C4-2B (cell line): ENCODE measurements around the gene ZNF232.
A peak's percentile ranks its signal among the peaks of the same experiment; 100 is the strongest.

Experiments
- H3K27ac ChIP-seq: fragments of 450-650 bp; 2 replicates; pipeline ENCODE4 v1.5.1; 2017
- CTCF ChIP-seq: fragments of 450-650 bp; conservative IDR thresholded peaks from 2 replicates; pipeline ENCODE4 v1.5.1; 2017; ENCODE audit warnings: mild to moderate bottlenecking
- ZFX ChIP-seq: fragments of 450-650 bp; IDR thresholded peaks from 2 replicates; pipeline ENCODE4 v1.6.1; 2017

Gene ZNF232

GRCh38 chr17:5118219-5118618 lies 6.5 kb upstream of the ZNF232 start:
- no peak overlapping the region for H3K27ac ChIP-seq
- TF ChIP-seq CTCF (no peak), ZFX (no peak)

- TF ChIP-seq ZFX (no peak), CTCF (no peak)
- no peak within 1 kb of the TSS for H3K27ac ChIP-seq
Observed at GRCh38 chr17:5115673-5116651, 4.3 kb upstream of the ZNF232 start, which contains the start of gene USP6. Gene USP6 (plus strand): TSS chr17:5116032. CDS start chr17:5130368, 14,336 bp downstream.

GRCh38 chr17:5110816-5111215 lies 862 bp downstream of the ZNF232 start:
- peak overlapping the region; percentile 83 for H3K27ac ChIP-seq

GRCh38 chr17:5100832-5101231 lies 10.8 kb downstream of the ZNF232 start:
- no peak for TF ChIP-seq CTCF
- no peak for TF ChIP-seq ZFX
- H3K27ac ChIP-seq, result no peak overlapping the region

More at GRCh38 chr17:5110816-5111215, 862 bp downstream of the ZNF232 start:
- no peak for TF ChIP-seq CTCF
- TF ChIP-seq ZFX, result no peak

- H3K27ac ChIP-seq, result no peak overlapping the region
- TF ChIP-seq CTCF (no peak), ZFX (no peak)
Observed at GRCh38 chr17:5099271-5099670, 12.4 kb downstream of the ZNF232 start.

GRCh38 chr17:5097101-5097834 lies 14.4 kb downstream of the ZNF232 start:
- TF ChIP-seq CTCF, result no peak
- TF ChIP-seq ZFX, result no peak
- no peak overlapping the region for H3K27ac ChIP-seq

- TF ChIP-seq ZFX (no peak), CTCF (no peak)
- no peak overlapping the region for H3K27ac ChIP-seq
Observed at GRCh38 chr17:5096731-5097100, 15.0 kb downstream of the ZNF232 start.
